ENCODE data around the gene ORAI3. TPM values are rescaled to one million over a fixed set of nuclear protein-coding genes. Genes with fewer than 3 reads are reported as not detected.

The ORAI3 gene
- total and polyA plus RNA-seq, 2 of the 13 experiments (the other 11 are each of a cell fraction or from before 2014, with no cell fraction given) = 11.4 to 32.0 TPM

- TF ChIP-seq ZHX2 (IDR thresholded peaks at IDR 0.05; ENCODE audit: low read depth) = peak; percentile 99
- no peak for TF ChIP-seq ZHX2 (CRISPR knock-in tag; IDR thresholded peaks at IDR 0.05; ENCODE audit: borderline replicate concordance)
- TF ChIP-seq RFXAP (CRISPR knock-in tag; IDR thresholded peaks at IDR 0.05; ENCODE audit: borderline replicate concordance) = 0 out of 2 replicates have a peak, but pooled peaks have one; percentile 57
- peak; percentile 33; the same call in 1 of the 2 replicates for TF ChIP-seq CBX5 (CRISPR knock-in tag; IDR thresholded peaks at IDR 0.05; ENCODE audit: borderline replicate concordance)
- peak; percentile 60 for TF ChIP-seq SOX13 (IDR thresholded peaks at IDR 0.05)
- peak in 1 of 2 experiments; percentile 75; a peak in 2 of 4 replicates for TF ChIP-seq SOX13 (CRISPR knock-in tag; conservative IDR thresholded peaks at IDR 0.05 in 1 of 2, IDR thresholded peaks at IDR 0.05 in 1 of 2)
- peak; percentile 87 for TF ChIP-seq GATAD1 (CRISPR knock-in tag; IDR thresholded peaks at IDR 0.05)
- 0 out of 2 replicates have a peak, but pooled peaks have one; percentile 18 for TF ChIP-seq CEBPB (IDR thresholded peaks at IDR 0.05; ENCODE audit: borderline replicate concordance, low read depth, low read length)
- TF ChIP-seq STAT6 (CRISPR knock-in tag; IDR thresholded peaks at IDR 0.05; ENCODE audit: borderline replicate concordance) = peak; percentile 90; the same call in 1 of the 2 replicates
- peak; percentile 27; the same call in 1 of the 2 replicates for TF ChIP-seq ZNF788 (CRISPR knock-in tag; IDR thresholded peaks at IDR 0.05; ENCODE audit: borderline replicate concordance)
- no peak; the same call in 1 of the 2 replicates for TF ChIP-seq BATF2 (CRISPR knock-in tag; IDR thresholded peaks at IDR 0.05)
- TF ChIP-seq ZSCAN31 (CRISPR knock-in tag; IDR thresholded peaks at IDR 0.05; ENCODE audit: low read depth) = 0 out of 2 replicates have a peak, but pooled peaks have one; percentile 17
- TF ChIP-seq ZFP90 (CRISPR knock-in tag; IDR thresholded peaks at IDR 0.05; ENCODE audit: borderline replicate concordance) = 0 out of 2 replicates have a peak, but pooled peaks have one; percentile 75
- 0 out of 2 replicates have a peak, but pooled peaks have one; percentile 0 for TF ChIP-seq ZNF607 (CRISPR knock-in tag; IDR thresholded peaks at IDR 0.05; ENCODE audit: borderline replicate concordance)
- TF ChIP-seq SP1 (IDR thresholded peaks at IDR 0.05) = no peak
- peak; percentile 83 for TF ChIP-seq SP1 (CRISPR knock-in tag; IDR thresholded peaks at IDR 0.05)
- peak; percentile 72; the same call in 1 of the 2 replicates for TF ChIP-seq SP2 (CRISPR knock-in tag; IDR thresholded peaks at IDR 0.05)
- no peak for TF ChIP-seq ZNF546 (CRISPR knock-in tag; conservative IDR thresholded peaks at IDR 0.05)
- 0 out of 2 replicates have a peak, but pooled peaks have one; percentile 37 for TF ChIP-seq MXD3 (CRISPR knock-in tag; IDR thresholded peaks at IDR 0.05)
- TF ChIP-seq ZBTB7A (CRISPR knock-in tag; IDR thresholded peaks at IDR 0.05) = no peak; the same call in 1 of the 2 replicates
These were observed 26.4 kb upstream of the ORAI3 start (continued) for GRCh38 chr16:30922420-30922959.
